ENCODE data around the gene TRIM72.

Gene TRIM72

GRCh38 chr16:31185339-31185738, 28.6 kb upstream of the TRIM72 start:
- H2BK5ac ChIP-seq (ENCODE audit: low read length): no peak overlapping the region
- H2BK15ac ChIP-seq (ENCODE audit: low read length): no peak overlapping the region
- H3K4ac ChIP-seq (ENCODE audit: low read length): no peak overlapping the region
- no peak overlapping the region for H2BK12ac ChIP-seq (ENCODE audit: low read length)
- peaks cover 59 to 97% of the 10 kb centered on the region in 2 donors for H3K36me3 ChIP-seq (replicated peaks in 1 of 2; ENCODE audit: control insufficient read depth in 2 of 2, insufficient read depth in 2 of 2, low read length in 2 of 2)
- no peak overlapping the region for H3K14ac ChIP-seq (ENCODE audit: low read length)
- H2BK120ac ChIP-seq (ENCODE audit: low read depth, low read length): no peak overlapping the region
- no peak overlapping the region for H3K18ac ChIP-seq (ENCODE audit: low read length)
- H3K4me3 ChIP-seq (ENCODE audit: low read length in 2 of 2): no peak overlapping the region
- no peak overlapping the region for H4K8ac ChIP-seq (ENCODE audit: low read depth, low read length)
- H3K9ac ChIP-seq (ENCODE audit: low read depth, low read length, poor library complexity): no peak overlapping the region
- WGBS, 2 donors (ENCODE audit: extremely low coverage in 2 of 2, insufficient read length in 2 of 2, insufficient replicate concordance in 1 of 2): no CpG with 5 or more reads among the region's 5 CpGs
- H4K91ac ChIP-seq (ENCODE audit: low read depth, low read length, poor library complexity): no peak overlapping the region
- DNase-seq (ENCODE audit: low spot score): no peak
- no peaks in the 10 kb centered on the region for H3K27me3 ChIP-seq (ENCODE audit: control insufficient read depth in 3 of 3, insufficient read depth in 3 of 3, low read depth in 1 of 3, low read length in 3 of 3)
- no peaks in the 10 kb centered on the region for H3K9me3 ChIP-seq (replicated peaks in 1 of 2; ENCODE audit: control insufficient read depth in 2 of 2, insufficient read depth in 1 of 2, low read depth in 1 of 2, low read length in 2 of 2)
- H3K23ac ChIP-seq (ENCODE audit: low read depth, low read length, poor library complexity): no peak overlapping the region
- peaks cover 10% of the 10 kb centered on the region for H3K79me1 ChIP-seq (ENCODE audit: low read depth, low read length)
- H3K4me2 ChIP-seq (ENCODE audit: insufficient read depth, low read length, poor library complexity, severe bottlenecking): no peak overlapping the region
- H2AK5ac ChIP-seq (ENCODE audit: low read depth, low read length): no peak overlapping the region
- no peak overlapping the region for H3K27ac ChIP-seq (replicated peaks; ENCODE audit: low read length)
- no peak overlapping the region for H2AFZ ChIP-seq (ENCODE audit: low read length)
- peaks cover 5 to 8% of the 10 kb centered on the region in 2 donors for H3K4me1 ChIP-seq (ENCODE audit: control insufficient read depth in 2 of 2, insufficient read depth in 1 of 2, low read depth in 1 of 2, low read length in 2 of 2)

- H3K27me3 ChIP-seq (ENCODE audit: control insufficient read depth in 3 of 3, insufficient read depth in 3 of 3, low read depth in 1 of 3, low read length in 3 of 3): no peaks in the 10 kb centered on the region
- H3K9ac ChIP-seq (ENCODE audit: low read depth, low read length, poor library complexity): no peak overlapping the region
- H3K4me2 ChIP-seq (ENCODE audit: insufficient read depth, low read length, poor library complexity, severe bottlenecking): no peak overlapping the region
- no peak overlapping the region for H2BK12ac ChIP-seq (ENCODE audit: low read length)
- H3K27ac ChIP-seq (replicated peaks; ENCODE audit: low read length): no peak overlapping the region
- no peak overlapping the region for H3K4ac ChIP-seq (ENCODE audit: low read length)
- no peaks in the 10 kb centered on the region for H3K9me3 ChIP-seq (replicated peaks in 1 of 2; ENCODE audit: control insufficient read depth in 2 of 2, insufficient read depth in 1 of 2, low read depth in 1 of 2, low read length in 2 of 2)
- no peak overlapping the region for H3K18ac ChIP-seq (ENCODE audit: low read length)
- no peak overlapping the region for H4K8ac ChIP-seq (ENCODE audit: low read depth, low read length)
- H2BK120ac ChIP-seq (ENCODE audit: low read depth, low read length): no peak overlapping the region
- H3K4me3 ChIP-seq (ENCODE audit: low read length in 2 of 2): no peak overlapping the region
- no peak overlapping the region for H3K14ac ChIP-seq (ENCODE audit: low read length)
- peaks cover 5 to 8% of the 10 kb centered on the region in 2 donors for H3K4me1 ChIP-seq (ENCODE audit: control insufficient read depth in 2 of 2, insufficient read depth in 1 of 2, low read depth in 1 of 2, low read length in 2 of 2)
- no peak overlapping the region for H2AFZ ChIP-seq (ENCODE audit: low read length)
- H3K23ac ChIP-seq (ENCODE audit: low read depth, low read length, poor library complexity): no peak overlapping the region
- H2BK15ac ChIP-seq (ENCODE audit: low read length): no peak overlapping the region
- DNase-seq (ENCODE audit: low spot score): no peak
- peaks cover 66 to 100% of the 10 kb centered on the region in 2 donors for H3K36me3 ChIP-seq (replicated peaks in 1 of 2; ENCODE audit: control insufficient read depth in 2 of 2, insufficient read depth in 2 of 2, low read length in 2 of 2)
- H2AK5ac ChIP-seq (ENCODE audit: low read depth, low read length): no peak overlapping the region
- no peak overlapping the region for H2BK5ac ChIP-seq (ENCODE audit: low read length)
- no CpG with 5 or more reads among the region's 7 CpGs for WGBS, 2 donors (ENCODE audit: extremely low coverage in 2 of 2, insufficient read length in 2 of 2, insufficient replicate concordance in 1 of 2)
- H4K91ac ChIP-seq (ENCODE audit: low read depth, low read length, poor library complexity): no peak overlapping the region
- H3K79me1 ChIP-seq (ENCODE audit: low read depth, low read length): peaks cover 10% of the 10 kb centered on the region
Observed at GRCh38 chr16:31186176-31186575, 27.7 kb upstream of the TRIM72 start.

GRCh38 chr16:31186930-31187807, 26.8 kb upstream of the TRIM72 start:
- WGBS, 2 donors (ENCODE audit: extremely low coverage in 2 of 2, insufficient read length in 2 of 2, insufficient replicate concordance in 1 of 2): no CpG with 5 or more reads among the region's 10 CpGs
- H3K9ac ChIP-seq (ENCODE audit: low read depth, low read length, poor library complexity): no peak overlapping the region
- H3K4ac ChIP-seq (ENCODE audit: low read length): no peak overlapping the region
- H4K8ac ChIP-seq (ENCODE audit: low read depth, low read length): no peak overlapping the region
- H3K14ac ChIP-seq (ENCODE audit: low read length): no peak overlapping the region
- DNase-seq (ENCODE audit: low spot score): no peak
- H2AFZ ChIP-seq (ENCODE audit: low read length): no peak overlapping the region
- H3K4me1 ChIP-seq (ENCODE audit: control insufficient read depth in 2 of 2, insufficient read depth in 1 of 2, low read depth in 1 of 2, low read length in 2 of 2): peaks cover 5 to 8% of the 10 kb centered on the region in 2 donors
- no peak overlapping the region for H2BK5ac ChIP-seq (ENCODE audit: low read length)
- peaks cover 75 to 100% of the 10 kb centered on the region in 2 donors for H3K36me3 ChIP-seq (replicated peaks in 1 of 2; ENCODE audit: control insufficient read depth in 2 of 2, insufficient read depth in 2 of 2, low read length in 2 of 2)
- H3K27ac ChIP-seq (replicated peaks; ENCODE audit: low read length): no peak overlapping the region
- no peak overlapping the region for H2BK120ac ChIP-seq (ENCODE audit: low read depth, low read length)
- H3K23ac ChIP-seq (ENCODE audit: low read depth, low read length, poor library complexity): no peak overlapping the region
- no peak overlapping the region for H2BK15ac ChIP-seq (ENCODE audit: low read length)
- H3K9me3 ChIP-seq (replicated peaks in 1 of 2; ENCODE audit: control insufficient read depth in 2 of 2, insufficient read depth in 1 of 2, low read depth in 1 of 2, low read length in 2 of 2): no peaks in the 10 kb centered on the region
- H2BK12ac ChIP-seq (ENCODE audit: low read length): no peak overlapping the region
- H3K79me1 ChIP-seq (ENCODE audit: low read depth, low read length): peaks cover 10% of the 10 kb centered on the region
- no peaks in the 10 kb centered on the region for H3K27me3 ChIP-seq (ENCODE audit: control insufficient read depth in 3 of 3, insufficient read depth in 3 of 3, low read depth in 1 of 3, low read length in 3 of 3)
- H3K18ac ChIP-seq (ENCODE audit: low read length): no peak overlapping the region
- H3K4me3 ChIP-seq (ENCODE audit: low read length in 2 of 2): no peak overlapping the region
- H4K91ac ChIP-seq (ENCODE audit: low read depth, low read length, poor library complexity): no peak overlapping the region
- no peak overlapping the region for H3K4me2 ChIP-seq (ENCODE audit: insufficient read depth, low read length, poor library complexity, severe bottlenecking)
- H2AK5ac ChIP-seq (ENCODE audit: low read depth, low read length): no peak overlapping the region

- H2BK15ac ChIP-seq (ENCODE audit: low read length): no peak overlapping the region
Observed at GRCh38 chr16:31187808-31188189, 26.1 kb upstream of the TRIM72 start.

More at GRCh38 chr16:31187808-31188189, 26.1 kb upstream of the TRIM72 start:
- no peak overlapping the region for H2BK5ac ChIP-seq (ENCODE audit: low read length)
- H4K8ac ChIP-seq (ENCODE audit: low read depth, low read length): no peak overlapping the region
- no peak overlapping the region for H2AFZ ChIP-seq (ENCODE audit: low read length)
- no CpG with 5 or more reads among the region's 8 CpGs for whole genome bisulfite sequencing, 2 donors (ENCODE audit: extremely low coverage in 2 of 2, insufficient read length in 2 of 2, insufficient replicate concordance in 1 of 2)
- no peak overlapping the region for H4K91ac ChIP-seq (ENCODE audit: low read depth, low read length, poor library complexity)
- H3K79me1 ChIP-seq (ENCODE audit: low read depth, low read length): peaks cover 10% of the 10 kb centered on the region
- H3K9ac ChIP-seq (ENCODE audit: low read depth, low read length, poor library complexity): no peak overlapping the region
- peaks cover 3 to 4% of the 10 kb centered on the region in 2 donors for H3K4me1 ChIP-seq (ENCODE audit: control insufficient read depth in 2 of 2, insufficient read depth in 1 of 2, low read depth in 1 of 2, low read length in 2 of 2)
- H2BK120ac ChIP-seq (ENCODE audit: low read depth, low read length): no peak overlapping the region
- H3K27ac ChIP-seq (replicated peaks; ENCODE audit: low read length): no peak overlapping the region
- H3K14ac ChIP-seq (ENCODE audit: low read length): no peak overlapping the region
- no peak overlapping the region for H2AK5ac ChIP-seq (ENCODE audit: low read depth, low read length)
- no peak overlapping the region for H3K4me2 ChIP-seq (ENCODE audit: insufficient read depth, low read length, poor library complexity, severe bottlenecking)
- H3K4me3 ChIP-seq (ENCODE audit: low read length in 2 of 2): no peak overlapping the region
- no peak overlapping the region for H3K23ac ChIP-seq (ENCODE audit: low read depth, low read length, poor library complexity)
- no peak overlapping the region for H3K4ac ChIP-seq (ENCODE audit: low read length)
- H3K18ac ChIP-seq (ENCODE audit: low read length): no peak overlapping the region
- H3K36me3 ChIP-seq (replicated peaks in 1 of 2; ENCODE audit: control insufficient read depth in 2 of 2, insufficient read depth in 2 of 2, low read length in 2 of 2): peaks cover 79 to 100% of the 10 kb centered on the region in 2 donors
- no peak for DNase-seq (ENCODE audit: low spot score)
- H3K9me3 ChIP-seq (replicated peaks in 1 of 2; ENCODE audit: control insufficient read depth in 2 of 2, insufficient read depth in 1 of 2, low read depth in 1 of 2, low read length in 2 of 2): no peaks in the 10 kb centered on the region
- H3K27me3 ChIP-seq (ENCODE audit: control insufficient read depth in 3 of 3, insufficient read depth in 3 of 3, low read depth in 1 of 3, low read length in 3 of 3): no peaks in the 10 kb centered on the region
- no peak overlapping the region for H2BK12ac ChIP-seq (ENCODE audit: low read length)
